ENCODE data around the gene FICD. TPM values are rescaled to one million over a fixed set of nuclear protein-coding genes. Genes with fewer than 3 reads are reported as not detected.

Gene FICD
- total RNA-seq, 2 experiments from 2014 or later: 5.6 to 6.8 TPM

DNA sequence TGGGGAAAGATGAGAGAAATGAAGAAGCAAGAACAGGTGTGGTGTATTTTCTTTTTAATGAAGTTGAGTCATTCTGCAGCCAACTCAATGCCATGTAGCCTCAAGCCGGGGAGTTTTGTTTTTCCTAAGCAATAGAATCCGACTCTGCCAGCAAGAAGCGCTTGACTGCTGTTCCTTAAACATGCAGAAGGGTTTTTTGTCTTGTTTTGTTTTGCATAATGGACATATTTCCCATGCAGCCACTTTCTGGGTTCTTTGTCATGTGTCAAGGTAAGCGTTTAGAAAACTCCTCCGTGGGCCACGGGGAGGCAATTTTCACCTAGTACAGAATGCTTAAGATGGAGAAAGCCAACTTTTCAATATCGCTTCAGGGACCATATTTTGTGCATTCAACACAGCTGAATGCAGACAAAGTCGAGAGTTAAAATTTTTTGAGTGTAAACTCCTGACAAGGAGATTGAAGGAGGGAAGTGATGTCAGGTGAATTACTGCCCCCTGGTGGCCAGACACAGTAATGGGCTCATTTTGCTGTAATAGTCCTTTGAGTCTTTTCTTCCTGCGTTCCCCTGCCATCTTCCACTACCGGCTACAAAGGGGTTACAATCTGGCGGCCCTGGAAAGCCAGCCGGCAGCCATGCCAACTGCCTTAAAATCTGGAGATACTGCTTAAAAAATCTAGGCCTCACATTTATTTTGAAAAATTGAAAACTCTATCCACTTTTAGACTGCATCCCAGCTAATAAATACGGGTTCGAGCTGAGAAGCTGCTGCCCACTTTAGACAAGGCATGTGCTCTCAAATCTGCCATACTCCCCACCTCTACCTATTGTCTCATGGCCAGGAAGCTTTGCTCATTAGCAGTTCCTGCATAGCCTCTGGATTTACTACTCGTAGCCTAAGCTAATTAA lies 3.2 kb upstream of the FICD start:
- DNase-seq: peak; percentile 84
- ChIA-PET POLR2A (no interaction called here), CTCF (no interaction called here)
- peaks cover 29% of the 10 kb centered on the region for H3K4me1 Mint-ChIP-seq
- no peak overlapping the region for H3K27ac Mint-ChIP-seq
- H3K27me3 Mint-ChIP-seq: no peaks in the 10 kb centered on the region
- no peaks in the 10 kb centered on the region for H3K9me3 Mint-ChIP-seq
- H3K36me3 Mint-ChIP-seq (ENCODE audit: low read depth): no peaks in the 10 kb centered on the region
- peak overlapping the region; percentile 5 for H3K4me3 Mint-ChIP-seq

DNA sequence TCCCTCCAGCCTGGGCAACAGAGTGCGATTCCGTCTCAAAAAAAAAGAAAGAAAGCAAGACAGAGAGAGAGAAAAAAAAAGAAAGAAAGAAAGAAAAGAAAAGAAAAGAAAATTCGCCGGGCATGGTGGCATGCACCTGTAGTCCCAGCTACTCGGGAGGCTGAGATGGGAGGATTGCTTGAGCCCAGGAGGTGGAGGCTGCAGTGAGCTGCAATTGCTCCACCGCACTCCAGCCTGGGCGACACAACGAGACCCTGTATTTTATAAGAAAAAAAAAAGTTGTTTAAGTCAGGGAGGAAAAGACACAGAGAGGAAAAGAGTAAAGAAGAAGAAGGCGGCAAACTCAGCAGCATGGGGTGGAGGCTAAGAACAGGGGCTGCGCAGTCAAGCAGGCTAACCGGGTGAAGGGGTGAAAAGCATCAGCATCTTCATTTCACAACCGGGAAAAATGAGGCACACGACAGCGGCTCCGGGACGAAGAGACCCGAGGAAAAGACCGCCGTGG lies 557 bp upstream of the FICD start:
- POLR2A ChIA-PET: interaction anchor here (0.7 kb wide), 1 partner anchor 289 kb away, joined by 3 read pairs; no protein-coding TSS in a partner anchor
- H3K27me3 Mint-ChIP-seq: no peaks in the 10 kb centered on the region
- H3K9me3 Mint-ChIP-seq: no peaks in the 10 kb centered on the region
- peaks cover 11% of the 10 kb centered on the region for H3K36me3 Mint-ChIP-seq (ENCODE audit: low read depth)
- peak overlapping the region; percentile 97 for H3K4me3 Mint-ChIP-seq
- H3K27ac Mint-ChIP-seq: peak overlapping the region; percentile 90
- DNase-seq: no peak
- H3K4me1 Mint-ChIP-seq: peaks cover 29% of the 10 kb centered on the region
- CTCF ChIA-PET: interaction anchor here (0.7 kb wide), 3 partner anchors 16 to 149 kb away, joined by 3 to 5 read pairs (median 3); no protein-coding TSS in a partner anchor

DNA sequence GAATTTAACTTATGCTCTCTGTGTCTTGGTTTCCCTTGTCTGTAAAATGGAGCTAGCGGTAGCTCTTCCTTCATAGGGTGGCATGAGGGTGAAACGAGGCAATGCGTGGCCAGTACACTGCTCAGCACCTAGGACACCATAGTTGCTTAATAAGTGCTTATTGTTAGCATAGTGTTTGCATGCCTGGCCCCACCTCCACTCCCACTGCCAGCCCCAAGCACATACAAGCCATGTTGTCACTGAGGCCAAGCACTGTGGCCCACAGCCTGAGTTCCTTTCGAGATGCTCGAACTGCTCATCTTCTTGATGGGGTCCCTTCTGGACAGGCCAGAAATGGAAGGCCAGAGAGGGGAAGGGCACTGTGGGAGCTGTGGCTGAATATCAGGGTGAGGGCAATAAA lies 839 bp downstream of the FICD start:
- Mint-ChIP-seq H3K27me3 (no peaks in the 10 kb centered on the region), H3K4me3 (peak overlapping the region; percentile 97), H3K4me1 (peaks cover 32% of the 10 kb centered on the region), H3K9me3 (no peaks in the 10 kb centered on the region), H3K36me3 (ENCODE audit: low read depth) (peaks cover 24% of the 10 kb centered on the region), H3K27ac (peak overlapping the region; percentile 90)
- DNase-seq: no peak
- ChIA-PET POLR2A (no interaction called here), CTCF (interaction anchor here (0.6 to 1.2 kb wide), 3 partner anchors 20 to 355 kb away, joined by 3 to 4 read pairs (median 3); no protein-coding TSS in a partner anchor)

DNA sequence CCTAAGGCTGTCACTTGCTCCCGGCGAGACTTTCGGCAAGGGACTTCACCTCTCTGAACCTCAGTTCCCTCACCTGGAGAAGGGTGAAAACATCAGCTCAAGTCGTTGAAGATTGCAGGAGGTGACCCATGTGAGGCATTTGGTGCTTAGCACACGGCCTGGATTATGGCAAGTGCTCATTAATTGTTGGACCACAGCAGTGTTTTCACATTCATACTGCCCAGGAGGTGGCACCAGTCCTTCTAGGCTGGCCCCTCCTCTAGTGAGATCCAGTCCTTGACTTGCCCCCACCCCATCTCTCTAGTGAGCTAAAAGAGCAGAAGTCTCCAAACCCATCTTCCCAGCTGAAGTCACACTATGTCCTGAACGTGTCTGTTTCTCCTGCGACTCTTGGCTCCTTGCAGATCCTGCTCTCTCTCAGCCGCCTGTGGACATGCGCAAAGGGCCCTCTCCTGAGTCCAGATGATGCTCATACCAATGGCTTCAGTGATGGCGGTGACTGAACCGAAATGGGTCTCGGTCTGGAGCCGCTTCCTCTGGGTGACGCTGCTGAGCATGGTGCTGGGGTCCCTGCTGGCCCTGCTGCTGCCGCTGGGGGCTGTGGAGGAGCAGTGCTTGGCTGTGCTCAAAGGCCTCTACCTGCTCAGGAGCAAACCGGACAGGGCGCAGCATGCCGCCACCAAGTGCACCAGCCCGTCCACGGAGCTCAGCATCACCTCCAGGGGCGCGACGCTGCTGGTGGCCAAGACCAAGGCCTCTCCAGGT lies 1.6 kb downstream of the FICD start:
- CTCF ChIA-PET: interaction anchor here (0.6 to 1.2 kb wide), 3 partner anchors 133 to 448 kb away, joined by 3 read pairs; no protein-coding TSS in a partner anchor
- DNase-seq: no peak
- Mint-ChIP-seq H3K36me3 (ENCODE audit: low read depth) (peaks cover 29% of the 10 kb centered on the region), H3K27me3 (no peaks in the 10 kb centered on the region), H3K9me3 (no peaks in the 10 kb centered on the region), H3K4me1 (peaks cover 28% of the 10 kb centered on the region), H3K27ac (peak overlapping the region; percentile 33), H3K4me3 (peak overlapping the region; percentile 97)
- POLR2A ChIA-PET: no interaction called here

DNA sequence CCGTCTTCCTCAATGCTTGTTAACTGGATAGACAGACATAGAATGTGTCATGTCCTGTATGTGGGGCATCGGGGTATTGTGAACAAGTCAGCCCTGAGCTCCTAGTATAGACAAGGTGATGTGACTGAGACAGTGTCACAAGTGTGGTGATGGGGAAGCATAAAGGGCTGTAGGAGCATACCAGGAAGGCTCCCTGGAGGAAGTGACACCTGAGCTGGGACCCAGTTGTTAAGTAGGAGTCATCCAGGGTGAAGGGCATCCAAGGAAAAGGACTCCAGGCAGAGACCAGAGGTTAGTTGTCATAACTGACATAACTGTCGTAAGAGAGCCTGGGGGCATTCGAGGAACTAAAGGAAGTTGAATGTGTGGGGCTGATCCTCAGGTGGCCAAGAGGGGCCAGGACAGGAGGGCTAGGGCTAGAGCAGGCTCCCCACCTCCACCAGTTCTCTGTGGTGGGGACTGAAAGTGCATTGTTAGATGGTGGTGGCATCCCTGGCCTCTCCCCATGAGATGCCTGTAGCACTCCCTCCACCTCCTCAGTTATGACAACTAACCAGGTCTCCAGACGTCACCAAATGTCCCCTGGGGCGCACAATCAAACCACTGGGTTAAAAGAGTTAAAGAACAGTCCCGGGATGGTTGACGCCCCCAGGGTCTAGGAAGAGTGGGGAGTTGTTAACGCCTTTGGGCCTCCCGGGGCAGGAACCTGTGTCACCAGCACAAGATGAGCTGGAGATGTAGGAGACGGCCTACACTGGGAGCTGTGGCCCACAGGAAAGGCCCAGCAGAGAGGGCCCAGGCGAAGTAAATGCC lies 2.4 kb downstream of the FICD start:
- ChIA-PET POLR2A (no interaction called here), CTCF (interaction anchor here (0.6 to 0.7 kb wide), 2 partner anchors 212 to 449 kb away, joined by 3 read pairs; no protein-coding TSS in a partner anchor)
- no peak for DNase-seq
- no peak overlapping the region for H3K4me3 Mint-ChIP-seq
- H3K27me3 Mint-ChIP-seq: no peaks in the 10 kb centered on the region
- peaks cover 37% of the 10 kb centered on the region for H3K36me3 Mint-ChIP-seq (ENCODE audit: low read depth)
- H3K4me1 Mint-ChIP-seq: peaks cover 21% of the 10 kb centered on the region
- no peak overlapping the region for H3K27ac Mint-ChIP-seq
- H3K9me3 Mint-ChIP-seq: no peaks in the 10 kb centered on the region

DNA sequence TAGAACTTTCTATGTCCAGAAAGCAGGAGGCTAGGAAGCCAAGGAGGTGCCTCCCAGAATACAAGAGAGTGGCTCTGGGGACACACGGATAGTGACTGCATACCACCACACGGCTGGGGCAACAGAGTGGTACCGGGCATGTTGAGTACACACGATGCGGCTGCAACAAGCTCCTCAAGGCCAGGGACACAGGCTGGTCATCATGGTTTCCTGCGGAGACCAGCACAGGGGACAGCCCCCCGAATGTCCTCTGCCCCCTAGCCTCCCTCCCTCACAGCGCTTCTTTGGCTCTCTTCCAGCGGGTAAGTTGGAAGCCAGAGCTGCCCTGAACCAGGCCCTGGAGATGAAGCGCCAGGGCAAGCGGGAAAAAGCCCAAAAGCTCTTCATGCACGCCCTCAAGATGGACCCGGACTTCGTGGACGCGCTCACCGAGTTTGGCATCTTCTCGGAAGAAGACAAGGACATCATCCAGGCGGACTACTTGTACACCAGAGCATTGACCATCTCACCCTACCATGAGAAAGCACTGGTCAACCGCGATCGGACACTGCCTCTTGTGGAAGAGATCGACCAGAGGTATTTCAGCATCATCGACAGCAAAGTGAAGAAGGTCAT lies 3.1 kb downstream of the FICD start:
- H3K36me3 Mint-ChIP-seq (ENCODE audit: low read depth): peaks cover 42% of the 10 kb centered on the region
- H3K4me3 Mint-ChIP-seq: no peak overlapping the region
- ChIA-PET POLR2A (no interaction called here), CTCF (no interaction called here)
- DNase-seq: no peak
- no peaks in the 10 kb centered on the region for H3K9me3 Mint-ChIP-seq
- no peak overlapping the region for H3K27ac Mint-ChIP-seq
- peaks cover 21% of the 10 kb centered on the region for H3K4me1 Mint-ChIP-seq
- no peaks in the 10 kb centered on the region for H3K27me3 Mint-ChIP-seq

DNA sequence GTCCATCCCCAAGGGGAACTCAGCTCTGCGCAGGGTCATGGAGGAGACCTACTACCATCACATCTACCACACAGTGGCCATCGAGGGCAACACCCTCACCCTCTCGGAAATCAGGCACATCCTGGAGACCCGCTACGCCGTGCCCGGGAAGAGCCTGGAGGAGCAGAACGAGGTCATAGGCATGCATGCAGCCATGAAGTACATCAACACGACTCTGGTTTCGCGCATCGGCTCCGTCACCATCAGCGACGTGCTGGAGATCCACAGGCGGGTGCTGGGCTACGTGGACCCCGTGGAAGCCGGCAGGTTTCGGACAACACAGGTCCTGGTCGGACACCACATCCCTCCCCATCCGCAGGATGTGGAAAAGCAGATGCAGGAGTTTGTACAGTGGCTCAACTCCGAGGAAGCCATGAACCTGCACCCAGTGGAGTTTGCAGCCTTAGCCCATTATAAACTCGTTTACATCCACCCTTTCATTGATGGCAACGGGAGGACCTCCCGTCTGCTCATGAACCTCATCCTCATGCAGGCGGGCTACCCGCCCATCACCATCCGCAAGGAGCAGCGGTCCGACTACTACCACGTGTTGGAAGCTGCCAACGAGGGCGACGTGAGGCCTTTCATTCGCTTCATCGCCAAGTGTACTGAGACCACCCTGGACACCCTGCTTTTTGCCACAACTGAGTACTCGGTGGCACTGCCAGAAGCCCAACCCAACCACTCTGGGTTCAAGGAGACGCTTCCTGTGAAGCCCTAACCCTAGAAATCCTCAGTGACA lies 3.8 kb downstream of the FICD start:
- POLR2A ChIA-PET: no interaction called here
- H3K27me3 Mint-ChIP-seq: no peaks in the 10 kb centered on the region
- no peaks in the 10 kb centered on the region for H3K9me3 Mint-ChIP-seq
- H3K36me3 Mint-ChIP-seq (ENCODE audit: low read depth): peaks cover 42% of the 10 kb centered on the region
- peaks cover 20% of the 10 kb centered on the region for H3K4me1 Mint-ChIP-seq
- CTCF ChIA-PET: interaction anchor here (0.5 kb wide), 1 partner anchor 554 kb away, joined by 4 read pairs; no protein-coding TSS in a partner anchor
- DNase-seq: no peak
- no peak overlapping the region for H3K27ac Mint-ChIP-seq
- no peak overlapping the region for H3K4me3 Mint-ChIP-seq

DNA sequence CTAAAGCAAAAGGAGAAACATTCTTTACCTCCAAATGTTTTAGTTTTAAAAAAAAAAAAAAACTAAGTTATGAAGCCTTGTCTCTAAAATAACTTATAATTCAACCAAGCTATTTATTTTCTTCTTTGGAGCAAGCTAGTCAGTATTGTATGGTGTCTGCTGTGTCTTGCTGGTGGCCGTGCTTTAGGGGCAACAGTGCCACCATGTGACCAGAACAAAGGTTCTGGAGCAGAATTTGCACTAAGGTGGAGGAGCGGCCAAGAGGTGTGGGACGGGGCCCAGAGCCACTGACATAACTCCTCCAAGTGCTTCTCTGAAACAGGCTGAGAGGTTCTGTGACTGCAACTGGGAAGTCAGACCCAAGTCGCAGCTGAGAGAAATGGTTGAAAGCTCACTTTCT lies 4.5 kb downstream of the FICD start:
- Mint-ChIP-seq H3K27me3 (no peaks in the 10 kb centered on the region), H3K4me3 (no peak overlapping the region), H3K4me1 (peaks cover 19% of the 10 kb centered on the region), H3K9me3 (no peaks in the 10 kb centered on the region), H3K36me3 (ENCODE audit: low read depth) (peaks cover 43% of the 10 kb centered on the region), H3K27ac (peak overlapping the region; percentile 62)
- POLR2A ChIA-PET: interaction anchor here (0.6 kb wide), 1 partner anchor 99 kb away, joined by 3 read pairs; no protein-coding TSS in a partner anchor
- no peak for DNase-seq
- CTCF ChIA-PET: interaction anchor here (0.5 kb wide), 1 partner anchor 553 kb away, joined by 4 read pairs; no protein-coding TSS in a partner anchor

DNA sequence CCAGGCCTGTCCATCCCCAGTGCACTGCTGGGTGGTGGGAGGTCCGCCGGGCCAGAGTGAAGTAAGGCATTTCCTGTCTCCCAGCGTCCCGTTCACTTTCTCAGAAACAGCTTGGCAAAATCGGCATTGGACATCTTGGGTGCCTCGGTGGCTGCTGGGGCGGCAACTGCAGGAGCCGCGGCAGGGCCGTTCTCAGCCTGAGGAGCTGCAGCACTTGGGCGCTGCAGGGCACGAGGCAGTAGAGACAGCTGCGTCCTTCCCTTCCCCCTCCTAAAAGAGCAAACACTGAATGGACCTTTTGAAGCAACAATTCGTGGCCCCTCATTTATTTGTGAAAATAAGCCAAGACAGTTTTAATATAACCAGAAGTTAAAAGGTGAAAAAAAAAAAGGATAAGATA lies 8.3 kb downstream of the FICD start:
- no peak overlapping the region for H3K27ac Mint-ChIP-seq
- CTCF ChIA-PET: interaction anchor here (0.9 kb wide), 1 partner anchor 11 kb away, joined by 4 read pairs; no protein-coding TSS in a partner anchor

DNA sequence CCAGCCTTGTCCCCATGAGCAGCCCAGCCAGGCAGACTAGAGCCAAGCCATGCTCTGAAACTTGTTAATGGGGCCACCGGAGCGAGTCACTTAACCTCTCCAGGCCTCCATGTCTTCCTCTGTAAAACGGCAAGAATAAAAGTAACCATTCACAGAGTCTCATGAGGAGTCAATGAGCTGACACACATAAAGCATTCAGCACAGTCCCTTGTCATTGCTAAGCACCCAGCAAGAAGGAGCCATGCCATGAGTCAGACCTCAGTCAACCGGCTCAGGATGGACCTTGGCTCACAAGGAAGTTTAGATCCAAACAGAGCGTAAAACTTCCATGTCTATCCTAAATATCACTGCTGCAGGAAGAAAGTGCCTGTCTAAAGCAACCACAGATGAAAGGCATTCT lies 10.6 kb downstream of the FICD start:
- peaks cover 64% of the 10 kb centered on the region for H3K36me3 Mint-ChIP-seq (ENCODE audit: low read depth)
- H3K27ac Mint-ChIP-seq: no peak overlapping the region
- no peaks in the 10 kb centered on the region for H3K27me3 Mint-ChIP-seq
- DNase-seq: no peak
- CTCF ChIA-PET: no interaction called here
- no peaks in the 10 kb centered on the region for H3K9me3 Mint-ChIP-seq
- H3K4me3 Mint-ChIP-seq: no peak overlapping the region
- H3K4me1 Mint-ChIP-seq: peaks cover 11% of the 10 kb centered on the region
- POLR2A ChIA-PET: no interaction called here

More for the DNA sequence above, 8.3 kb downstream of the FICD start:
- H3K9me3 Mint-ChIP-seq: no peaks in the 10 kb centered on the region
- no peaks in the 10 kb centered on the region for H3K27me3 Mint-ChIP-seq
- peaks cover 10% of the 10 kb centered on the region for H3K4me1 Mint-ChIP-seq
- peaks cover 66% of the 10 kb centered on the region for H3K36me3 Mint-ChIP-seq (ENCODE audit: low read depth)
- POLR2A ChIA-PET: no interaction called here
- no peak for DNase-seq
- no peak overlapping the region for H3K4me3 Mint-ChIP-seq

DNA sequence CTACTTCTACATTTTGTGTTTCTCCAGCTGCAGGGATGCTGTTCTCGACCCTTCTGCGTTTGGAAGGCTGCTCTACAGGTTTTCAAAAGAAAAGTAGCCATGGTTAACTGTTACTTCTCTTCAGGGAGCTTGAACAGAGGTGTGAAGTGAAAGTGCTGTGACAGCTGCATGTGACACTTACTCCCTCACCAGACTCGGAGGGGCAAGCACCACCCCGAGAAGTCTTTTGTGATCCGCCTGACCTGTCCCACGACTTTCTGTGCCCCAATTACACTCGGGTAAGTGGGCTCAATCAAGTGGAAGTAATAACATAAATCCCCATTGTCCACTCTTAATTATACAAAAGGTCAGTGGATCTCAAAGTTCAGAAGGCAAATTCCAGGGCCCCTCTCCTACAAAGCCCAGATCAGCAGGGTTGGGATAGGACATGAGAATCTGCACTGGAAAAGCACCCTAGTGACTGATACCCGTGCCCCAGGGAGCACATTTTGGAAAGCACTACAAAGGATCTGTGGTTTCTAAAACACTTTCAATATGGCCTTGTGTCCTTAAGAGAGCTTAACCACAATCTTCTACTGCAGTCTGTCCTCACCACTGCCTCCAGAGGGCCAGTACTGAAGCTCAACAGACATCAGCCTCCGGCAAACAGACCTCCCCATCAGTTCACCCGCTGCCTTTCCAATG lies 11.5 kb downstream of the FICD start:
- no peak for DNase-seq
- Mint-ChIP-seq H3K4me1 (peaks cover 11% of the 10 kb centered on the region), H3K27ac (no peak overlapping the region), H3K9me3 (no peaks in the 10 kb centered on the region), H3K27me3 (no peaks in the 10 kb centered on the region), H3K4me3 (no peak overlapping the region), H3K36me3 (ENCODE audit: low read depth) (peaks cover 61% of the 10 kb centered on the region)
- CTCF ChIA-PET: no interaction called here
- POLR2A ChIA-PET: no interaction called here

Data from activated CD4-positive, alpha-beta T cell treated with anti-CD3 and anti-CD28 coated beads, Interleukin-2, amount 10 ng/mL, durations not matched to agents 7 days and 5 days (primary cell).